Astrocyte (in vitro differentiated cells and primary cell): ENCODE results near the gene DPYSL3. TPM values are rescaled to one million over a fixed set of nuclear protein-coding genes. Genes with fewer than 3 reads are reported as not detected.

Source experiments
- DNase-seq: peaks from one replicate; pipeline ENCODE4 v3.0.0-alpha.2; 2010; ENCODE audit warnings: low read depth
- FAIRE-seq: peaks from 2 replicates; lab custom pipeline; 2011; peaks lifted over from hg19 to GRCh38; lab: Jason Lieb, UNC
- H2AFZ ChIP-seq: 2 replicates; pipeline ENCODE4 v1.6.0; 2012; ENCODE audit warnings: low read depth, low read length, inconsistent platforms
- H3K27ac ChIP-seq: 2 replicates; pipeline ENCODE4 v1.5.1; 2011; ENCODE audit warnings: low read depth, low read length, inconsistent platforms
- H3K27me3 ChIP-seq: 2 replicates; pipeline ENCODE4 v1.6.0; 2011; ENCODE audit warnings: low read length, inconsistent platforms; ENCODE audit not compliant: insufficient read depth
- H3K36me3 ChIP-seq: 2 replicates; pipeline ENCODE4 v1.5.1; 2011; ENCODE audit warnings: low read length, inconsistent platforms; ENCODE audit not compliant: insufficient read depth
- H3K4me1 ChIP-seq: 2 replicates; pipeline ENCODE4 v1.5.1; 2011; ENCODE audit warnings: low read length, inconsistent platforms; ENCODE audit not compliant: insufficient read depth
- H3K4me2 ChIP-seq: 2 replicates; pipeline ENCODE4 v1.6.0; 2012; ENCODE audit warnings: low read length, inconsistent platforms
- H3K4me3 ChIP-seq: 2 replicates; pipeline ENCODE4 v1.5.1; 2011; ENCODE audit warnings: low read depth, mild to moderate bottlenecking, low read length, inconsistent platforms; ENCODE audit not compliant: insufficient read depth
- H3K79me2 ChIP-seq: 2 replicates; pipeline ENCODE4 v1.6.0; 2012; ENCODE audit warnings: mild to moderate bottlenecking, low read length, inconsistent platforms; ENCODE audit not compliant: insufficient read depth
- H3K9ac ChIP-seq: 2 replicates; pipeline ENCODE4 v1.6.0; 2012; ENCODE audit warnings: mild to moderate bottlenecking, low read length, inconsistent platforms
- H3K9me3 ChIP-seq: 2 replicates; pipeline ENCODE4 v1.5.1; 2012; ENCODE audit warnings: low read depth, mild to moderate bottlenecking, low read length, inconsistent platforms; ENCODE audit not compliant: insufficient read depth
- H4K20me1 ChIP-seq: 2 replicates; pipeline ENCODE4 v1.6.0; 2012; ENCODE audit warnings: low read length, inconsistent platforms; ENCODE audit not compliant: insufficient read depth
- H3K27ac Mint-ChIP-seq: one replicate; pipeline ENCODE4 v1.8.0; 2021; ENCODE audit warnings: mild to moderate bottlenecking, mixed read lengths; ENCODE audit not compliant: unreplicated experiment
- H3K27me3 Mint-ChIP-seq: one replicate; pipeline ENCODE4 v1.8.0; 2021; ENCODE audit warnings: low read depth, mixed read lengths; ENCODE audit not compliant: unreplicated experiment
- H3K36me3 Mint-ChIP-seq: one replicate; pipeline ENCODE4 v1.8.0; 2021; ENCODE audit warnings: low read depth, mixed read lengths; ENCODE audit not compliant: unreplicated experiment
- H3K4me1 Mint-ChIP-seq: one replicate; pipeline ENCODE4 v1.8.0; 2021; ENCODE audit warnings: low read depth, mixed read lengths; ENCODE audit not compliant: unreplicated experiment
- H3K4me3 Mint-ChIP-seq: one replicate; pipeline ENCODE4 v1.8.0; 2021; ENCODE audit warnings: mild to moderate bottlenecking, moderate library complexity, mixed read lengths; ENCODE audit not compliant: unreplicated experiment
- H3K9me3 Mint-ChIP-seq: one replicate; pipeline ENCODE4 v1.8.0; 2021; ENCODE audit warnings: mild to moderate bottlenecking, mixed read lengths; ENCODE audit not compliant: unreplicated experiment
- EZH2 ChIP-seq: IDR thresholded peaks from 2 replicates; pipeline ENCODE4 v1.6.1; 2012; ENCODE audit warnings: mild to moderate bottlenecking, low read length, inconsistent platforms; ENCODE audit not compliant: insufficient read depth
- total RNA-seq: library from RNA; stranded (reverse); gene quantifications from 2 replicates; pipeline ENCODE4 v1.2.1, GENCODE V29; 2021
- TF ChIP-seq, protein P1 (sequence below): IDR thresholded peaks from 2 replicates; pipeline ENCODE4 v1.5.1; 2011; ENCODE audit warnings: low read depth, mild to moderate bottlenecking, inconsistent platforms, low read length, moderate library complexity; ENCODE audit not compliant: insufficient read depth

Gene DPYSL3
- total RNA-seq, 1 donor from 2014 or later = 197 TPM

GRCh38 chr5:147451193-147451592 lies 58.7 kb downstream of the DPYSL3 start:
- H3K27me3 ChIP-seq = no peaks in the 10 kb centered on the region
- DNase-seq (no peak), FAIRE-seq (no peak)
- no peaks in the 10 kb centered on the region for H3K9me3 ChIP-seq
- peaks cover 68% of the 10 kb centered on the region for H4K20me1 ChIP-seq
- Mint-ChIP-seq H3K4me1 (peaks cover 50% of the 10 kb centered on the region), H3K4me3 (peak overlapping the region; percentile 94), H3K36me3 (peaks cover 11% of the 10 kb centered on the region), H3K27ac (peak overlapping the region; percentile 55), H3K9me3 (no peaks in the 10 kb centered on the region), H3K27me3 (no peaks in the 10 kb centered on the region)
- no peak overlapping the region for H3K27ac ChIP-seq
- H2AFZ ChIP-seq = no peak overlapping the region
- H3K4me3 ChIP-seq = no peak overlapping the region
- TF ChIP-seq, protein P1, sequence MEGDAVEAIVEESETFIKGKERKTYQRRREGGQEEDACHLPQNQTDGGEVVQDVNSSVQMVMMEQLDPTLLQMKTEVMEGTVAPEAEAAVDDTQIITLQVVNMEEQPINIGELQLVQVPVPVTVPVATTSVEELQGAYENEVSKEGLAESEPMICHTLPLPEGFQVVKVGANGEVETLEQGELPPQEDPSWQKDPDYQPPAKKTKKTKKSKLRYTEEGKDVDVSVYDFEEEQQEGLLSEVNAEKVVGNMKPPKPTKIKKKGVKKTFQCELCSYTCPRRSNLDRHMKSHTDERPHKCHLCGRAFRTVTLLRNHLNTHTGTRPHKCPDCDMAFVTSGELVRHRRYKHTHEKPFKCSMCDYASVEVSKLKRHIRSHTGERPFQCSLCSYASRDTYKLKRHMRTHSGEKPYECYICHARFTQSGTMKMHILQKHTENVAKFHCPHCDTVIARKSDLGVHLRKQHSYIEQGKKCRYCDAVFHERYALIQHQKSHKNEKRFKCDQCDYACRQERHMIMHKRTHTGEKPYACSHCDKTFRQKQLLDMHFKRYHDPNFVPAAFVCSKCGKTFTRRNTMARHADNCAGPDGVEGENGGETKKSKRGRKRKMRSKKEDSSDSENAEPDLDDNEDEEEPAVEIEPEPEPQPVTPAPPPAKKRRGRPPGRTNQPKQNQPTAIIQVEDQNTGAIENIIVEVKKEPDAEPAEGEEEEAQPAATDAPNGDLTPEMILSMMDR = no peak
- TF ChIP-seq EZH2 = no peak
- peaks cover 34% of the 10 kb centered on the region for H3K4me1 ChIP-seq
- H3K4me2 ChIP-seq = peak overlapping the region; percentile 96
- H3K9ac ChIP-seq = peak overlapping the region; percentile 92
- peaks cover 6% of the 10 kb centered on the region for H3K36me3 ChIP-seq
- H3K79me2 ChIP-seq = peaks cover 89% of the 10 kb centered on the region

- no peaks in the 10 kb centered on the region for H3K27me3 ChIP-seq
- H4K20me1 ChIP-seq = peaks cover 74% of the 10 kb centered on the region
- TF ChIP-seq, protein P1 = no peak
- TF ChIP-seq EZH2 = no peak
- Mint-ChIP-seq H3K9me3 (no peaks in the 10 kb centered on the region), H3K4me3 (peak overlapping the region; percentile 94), H3K27ac (peak overlapping the region; percentile 66), H3K4me1 (peaks cover 48% of the 10 kb centered on the region), H3K27me3 (no peaks in the 10 kb centered on the region), H3K36me3 (peaks cover 9% of the 10 kb centered on the region)
- H3K9ac ChIP-seq = no peak overlapping the region
- H3K9me3 ChIP-seq = no peaks in the 10 kb centered on the region
- H2AFZ ChIP-seq = no peak overlapping the region
- H3K79me2 ChIP-seq = peaks cover 89% of the 10 kb centered on the region
- FAIRE-seq (no peak), DNase-seq (no peak)
- H3K4me2 ChIP-seq = peak overlapping the region; percentile 96
- H3K36me3 ChIP-seq = peaks cover 6% of the 10 kb centered on the region
- no peak overlapping the region for H3K27ac ChIP-seq
- no peak overlapping the region for H3K4me3 ChIP-seq
- H3K4me1 ChIP-seq = peaks cover 29% of the 10 kb centered on the region
Observed at GRCh38 chr5:147450606-147451005, 59.3 kb downstream of the DPYSL3 start.

DNA sequence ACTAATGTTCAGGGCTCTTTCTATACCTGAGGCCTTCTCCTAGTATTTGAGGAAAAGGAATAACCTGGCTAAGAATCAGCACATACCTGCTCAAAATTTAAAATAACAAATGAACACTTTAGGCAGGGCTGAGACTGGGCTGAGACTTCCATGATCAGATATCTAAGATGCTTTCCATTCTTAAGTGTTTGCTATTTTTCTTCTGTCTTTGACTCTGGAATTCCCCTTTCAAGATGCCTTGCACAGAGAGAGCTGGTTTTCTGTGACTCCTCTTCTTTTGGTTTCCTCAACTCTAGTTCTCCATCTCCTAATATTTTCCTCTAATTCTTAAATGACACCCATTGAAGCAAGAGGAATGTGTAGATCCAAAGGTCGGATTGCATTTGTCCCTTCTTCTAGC lies 61.1 kb downstream of the DPYSL3 start:
- H3K4me1 Mint-ChIP-seq = peaks cover 38% of the 10 kb centered on the region
- H3K36me3 Mint-ChIP-seq = peaks cover 12% of the 10 kb centered on the region
- no peaks in the 10 kb centered on the region for H3K9me3 Mint-ChIP-seq
- H3K79me2 ChIP-seq = peaks cover 96% of the 10 kb centered on the region
- peak overlapping the region; percentile 39 for H3K4me2 ChIP-seq
- FAIRE-seq = no peak
- H3K9ac ChIP-seq = no peak overlapping the region
- H3K27ac Mint-ChIP-seq = peak overlapping the region; percentile 64
- no peak overlapping the region for H3K4me3 ChIP-seq
- peak overlapping the region; percentile 58 for H3K4me3 Mint-ChIP-seq
- no peak overlapping the region for H3K27ac ChIP-seq
- H3K9me3 ChIP-seq = no peaks in the 10 kb centered on the region
- H3K27me3 Mint-ChIP-seq = no peaks in the 10 kb centered on the region
- H2AFZ ChIP-seq = no peak overlapping the region
- H4K20me1 ChIP-seq = peaks cover 93% of the 10 kb centered on the region
- peaks cover 6% of the 10 kb centered on the region for H3K36me3 ChIP-seq
- DNase-seq = peak; percentile 52
- no peaks in the 10 kb centered on the region for H3K27me3 ChIP-seq
- peaks cover 15% of the 10 kb centered on the region for H3K4me1 ChIP-seq
- no peak for TF ChIP-seq EZH2
- TF ChIP-seq, protein P1 = no peak
